Tibial nerve (tissue), 3 donors: Measurements from ENCODE around the gene MUC2.

Experiments
- CTCF ChIP-seq, 5 experiments: fragments of 200-600 bp in 3 of 5; fragments of 450-650 bp in 2 of 5; sonication (generic) in 3 of 5; IDR thresholded peaks; one replicate each; pipeline ENCODE4 v1.5.1; 2016 to 2019; ENCODE audit warnings: antibody characterized with exemption in 5 of 5, mild to moderate bottlenecking in 3 of 5, moderate library complexity in 2 of 5
- POLR2A ChIP-seq, 2 donors: fragments of 450-650 bp; IDR thresholded peaks; one replicate each; pipeline ENCODE4 v1.6.1; 2017; ENCODE audit warnings: antibody characterized with exemption in 2 of 2, mild to moderate bottlenecking in 2 of 2, moderate library complexity in 2 of 2

- no peak for TF ChIP-seq CTCF (IDR thresholded peaks at IDR 0.05)
- no peak for TF ChIP-seq POLR2A (IDR thresholded peaks at IDR 0.05)
These were observed 46.1 kb upstream of the MUC2 start for GRCh38 chr11:1028616-1029015.
